Rectal smooth muscle tissue (tissue), 1 donor: Measurements from ENCODE around the gene ATG10.

Experiments
- H3K27ac ChIP-seq: one replicate; pipeline ENCODE4 v1.7.0; 2013; ENCODE audit warnings: low read depth, low read length, inconsistent platforms
- H3K27me3 ChIP-seq: one replicate; pipeline ENCODE4 v1.7.0; 2013; ENCODE audit warnings: low read length; ENCODE audit not compliant: control insufficient read depth, insufficient read depth
- H3K36me3 ChIP-seq: one replicate; pipeline ENCODE4 v1.7.0; 2013; ENCODE audit warnings: low read length; ENCODE audit not compliant: control insufficient read depth, insufficient read depth
- H3K4me1 ChIP-seq: one replicate; pipeline ENCODE4 v1.7.0; 2013; ENCODE audit warnings: low read length; ENCODE audit not compliant: control insufficient read depth, insufficient read depth
- H3K4me3 ChIP-seq: one replicate; pipeline ENCODE4 v1.7.0; 2013; ENCODE audit warnings: low read length
- H3K9ac ChIP-seq: one replicate; pipeline ENCODE4 v1.7.0; 2013; ENCODE audit warnings: low read length

Gene ATG10

GRCh38 chr5:82290005-82290404, 318.2 kb downstream of the ATG10 start:
- Histone ChIP-seq H3K27me3 (no peaks in the 10 kb centered on the region), H3K27ac (no peak overlapping the region), H3K4me1 (no peaks in the 10 kb centered on the region), H3K9ac (no peak overlapping the region), H3K4me3 (no peak overlapping the region), H3K36me3 (no peaks in the 10 kb centered on the region)

- no peaks in the 10 kb centered on the region for H3K4me1 ChIP-seq
- H3K27me3 ChIP-seq: no peaks in the 10 kb centered on the region
- no peak overlapping the region for H3K4me3 ChIP-seq
- H3K9ac ChIP-seq: no peak overlapping the region
- H3K36me3 ChIP-seq: no peaks in the 10 kb centered on the region
- H3K27ac ChIP-seq: no peak overlapping the region
Observed at GRCh38 chr5:82290908-82291307, 319.1 kb downstream of the ATG10 start.

GRCh38 chr5:82291420-82291819, 319.6 kb downstream of the ATG10 start:
- Histone ChIP-seq H3K27me3 (no peaks in the 10 kb centered on the region), H3K4me3 (no peak overlapping the region), H3K27ac (no peak overlapping the region), H3K9ac (no peak overlapping the region), H3K36me3 (no peaks in the 10 kb centered on the region), H3K4me1 (no peaks in the 10 kb centered on the region)

DNA sequence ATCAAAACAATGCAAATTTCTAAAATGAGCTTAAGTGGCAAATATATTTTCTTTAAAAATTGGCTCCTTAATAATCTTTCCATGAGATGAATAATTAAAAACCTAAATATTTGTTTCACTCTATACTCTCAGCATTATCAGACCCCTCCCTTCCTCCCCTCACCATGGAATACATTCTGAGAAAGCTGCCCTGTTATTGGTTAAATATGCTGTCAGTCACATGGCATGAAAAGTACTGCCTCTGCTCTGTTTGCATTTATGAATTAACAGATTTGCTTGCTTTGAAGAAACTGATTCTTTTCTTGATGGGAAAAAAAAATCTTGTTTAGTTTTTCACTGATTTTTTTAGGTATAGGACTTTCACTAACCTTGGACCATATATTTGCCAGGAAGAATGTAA, 323.3 kb downstream of the ATG10 start:
- Histone ChIP-seq H3K27ac (no peak overlapping the region), H3K4me3 (no peak overlapping the region), H3K4me1 (no peaks in the 10 kb centered on the region), H3K27me3 (no peaks in the 10 kb centered on the region), H3K9ac (no peak overlapping the region), H3K36me3 (no peaks in the 10 kb centered on the region)

GRCh38 chr5:82295959-82296531, 324.2 kb downstream of the ATG10 start:
- no peaks in the 10 kb centered on the region for H3K27me3 ChIP-seq
- no peaks in the 10 kb centered on the region for H3K4me1 ChIP-seq
- no peak overlapping the region for H3K4me3 ChIP-seq
- H3K27ac ChIP-seq: no peak overlapping the region
- H3K9ac ChIP-seq: no peak overlapping the region
- H3K36me3 ChIP-seq: no peaks in the 10 kb centered on the region

DNA sequence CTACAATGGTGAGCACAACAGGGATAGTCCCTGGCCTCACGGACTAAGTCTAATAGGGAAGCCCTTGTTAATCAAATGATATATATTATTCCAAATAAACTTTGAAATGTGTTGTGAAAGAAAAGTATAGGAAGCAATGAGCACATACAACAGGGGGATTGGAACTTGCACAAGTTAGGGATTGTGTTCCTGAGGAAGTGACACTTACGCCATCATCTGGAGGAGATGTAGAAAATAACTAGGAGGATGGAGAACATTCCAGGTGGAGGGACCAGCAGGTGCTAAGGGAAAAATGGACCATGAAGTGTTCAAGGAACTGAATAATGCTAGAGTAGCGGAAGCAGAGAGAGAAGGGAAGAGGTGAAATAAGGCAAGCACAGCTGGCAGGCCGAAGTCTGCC, 325.1 kb downstream of the ATG10 start:
- Histone ChIP-seq H3K4me3 (no peak overlapping the region), H3K27me3 (no peaks in the 10 kb centered on the region), H3K27ac (no peak overlapping the region), H3K36me3 (no peaks in the 10 kb centered on the region), H3K4me1 (no peaks in the 10 kb centered on the region), H3K9ac (no peak overlapping the region)

DNA sequence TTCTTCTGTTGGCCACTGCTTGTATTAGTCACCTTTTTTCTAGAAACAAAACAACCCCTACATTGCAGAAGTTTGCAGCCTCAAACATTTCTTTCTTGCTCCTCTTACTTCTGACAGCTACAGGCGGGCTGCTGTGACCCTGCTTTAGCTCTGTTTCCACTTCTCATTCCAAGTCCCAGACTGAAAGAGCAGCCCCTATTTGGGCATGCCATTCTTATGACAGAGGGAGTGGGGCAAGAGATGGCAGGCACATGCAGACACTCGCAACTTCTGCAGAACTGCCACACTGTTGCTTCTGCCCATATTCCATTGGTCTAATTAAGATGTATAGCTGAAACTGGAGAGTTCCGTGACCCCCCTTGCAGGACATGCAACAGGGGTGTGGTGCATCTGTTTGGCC, 325.9 kb downstream of the ATG10 start:
- H3K4me1 ChIP-seq: no peaks in the 10 kb centered on the region
- H3K27me3 ChIP-seq: no peaks in the 10 kb centered on the region
- H3K36me3 ChIP-seq: no peaks in the 10 kb centered on the region
- no peak overlapping the region for H3K4me3 ChIP-seq
- no peak overlapping the region for H3K9ac ChIP-seq
- no peak overlapping the region for H3K27ac ChIP-seq

DNA sequence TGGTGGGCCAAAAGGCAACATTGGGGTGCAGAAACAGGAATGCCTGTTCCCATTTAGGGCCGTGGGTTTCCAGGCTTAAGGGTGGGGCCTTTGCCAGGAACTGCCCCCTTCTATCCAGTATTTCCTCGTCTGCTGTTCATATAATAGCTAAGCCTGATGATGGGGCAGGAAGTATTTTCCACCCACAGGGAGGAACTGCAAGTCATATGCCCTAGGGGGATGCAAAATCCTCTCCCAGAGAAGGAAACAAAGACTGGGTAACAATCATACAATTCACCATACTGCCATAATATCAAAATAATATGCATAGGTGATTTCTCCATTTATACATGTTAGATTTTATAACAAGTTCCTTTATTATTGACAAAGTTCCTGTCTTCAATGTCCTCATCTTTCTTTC, 326.8 kb downstream of the ATG10 start:
- Histone ChIP-seq H3K4me1 (no peaks in the 10 kb centered on the region), H3K27ac (no peak overlapping the region), H3K9ac (no peak overlapping the region), H3K4me3 (no peak overlapping the region), H3K36me3 (no peaks in the 10 kb centered on the region), H3K27me3 (no peaks in the 10 kb centered on the region)

DNA sequence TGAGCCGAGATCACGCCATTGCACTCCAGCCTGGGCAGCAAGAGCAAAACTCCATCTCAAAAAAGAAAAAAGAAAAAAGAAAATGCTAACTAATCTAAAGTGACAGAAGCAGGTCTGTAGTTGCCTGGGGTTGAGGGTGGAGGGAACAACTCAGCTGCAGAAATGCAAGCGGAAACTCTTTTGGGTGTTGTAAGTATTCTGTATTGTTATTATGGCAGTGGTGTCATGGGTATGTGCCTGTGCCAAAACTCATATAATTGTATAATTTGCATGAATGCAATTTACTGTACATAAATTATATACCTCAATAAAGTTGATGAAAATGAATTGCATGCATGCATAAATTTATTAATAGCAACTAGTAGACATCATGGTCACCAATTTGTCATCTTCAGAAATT, 329.4 kb downstream of the ATG10 start:
- Histone ChIP-seq H3K36me3 (no peaks in the 10 kb centered on the region), H3K4me3 (no peak overlapping the region), H3K27ac (no peak overlapping the region), H3K9ac (no peak overlapping the region), H3K4me1 (no peaks in the 10 kb centered on the region), H3K27me3 (no peaks in the 10 kb centered on the region)
